ENCODE data around the gene IQCE. TPM values are rescaled to one million over a fixed set of nuclear protein-coding genes. Genes with fewer than 3 reads are reported as not detected.

IQCE gene
- total RNA-seq, 1 donor from 2014 or later: 5.2 TPM

DNA sequence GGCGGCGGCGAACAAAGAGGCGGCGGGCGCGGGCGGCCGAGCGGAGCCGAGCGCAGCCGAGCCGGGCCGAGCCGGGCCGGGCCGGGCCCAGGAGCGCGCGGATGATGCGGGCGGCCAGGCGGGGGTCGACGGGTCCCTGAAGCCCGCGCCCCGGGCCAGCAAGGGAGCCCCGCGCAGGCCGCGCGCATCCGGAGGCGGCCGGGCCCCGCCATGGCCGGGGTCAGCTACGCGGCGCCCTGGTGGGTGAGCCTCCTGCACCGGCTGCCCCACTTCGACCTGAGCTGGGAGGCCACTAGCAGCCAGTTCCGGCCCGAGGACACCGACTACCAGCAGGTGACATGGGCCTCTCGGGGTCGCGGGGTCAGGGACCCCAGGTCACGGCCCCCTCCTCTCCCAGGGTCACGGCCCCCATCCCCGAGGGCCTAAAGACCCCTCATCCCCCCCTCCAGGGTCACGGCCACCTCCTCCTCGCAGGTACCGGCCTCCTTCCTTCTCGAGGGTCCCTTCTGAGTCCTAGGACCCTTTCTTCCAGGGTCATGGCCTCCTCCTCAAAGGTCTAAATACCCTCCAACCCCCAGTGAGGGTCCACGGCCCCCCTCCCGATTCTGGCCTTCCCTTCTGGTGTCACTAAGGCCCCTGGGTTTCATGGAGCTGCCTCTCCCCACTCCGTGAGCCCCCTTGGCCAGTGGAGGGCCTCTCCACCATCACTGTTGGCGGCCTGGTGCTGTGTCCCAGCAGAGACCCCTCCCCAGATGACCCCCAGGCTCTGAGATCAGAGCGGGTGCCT lies 73.4 kb downstream of the IQCE start, which contains the start of gene TTYH3:
Gene TTYH3 (plus strand): TSS at position 41 of the 787 bp plus-strand sequence. CDS start 170 bp downstream, at position 211.
- Histone ChIP-seq H3K27ac (peak within 1 kb of the TSS; percentile 85), H3K27me3 (no peaks in the 10 kb centered on the region), H3K36me3 (no peaks in the 10 kb centered on the region), H3K9me3 (no peaks in the 10 kb centered on the region), H3K4me1 (peaks cover 66% of the 10 kb centered on the region), H3K4me3 (peak within 1 kb of the TSS; percentile 79 to 86)
- intact Hi-C loops (cut with DNase I): loop anchor here (10.0 kb wide), 1 partner anchor 77 kb away; the partner anchor contains the start of genes BRAT1 and IQCE
- no peak for TF ChIP-seq POLR2AphosphoS5 (IDR thresholded peaks at IDR 0.05; ENCODE audit: insufficient read depth in 1 of 2, low read depth in 1 of 2)
- TF ChIP-seq, protein P1, sequence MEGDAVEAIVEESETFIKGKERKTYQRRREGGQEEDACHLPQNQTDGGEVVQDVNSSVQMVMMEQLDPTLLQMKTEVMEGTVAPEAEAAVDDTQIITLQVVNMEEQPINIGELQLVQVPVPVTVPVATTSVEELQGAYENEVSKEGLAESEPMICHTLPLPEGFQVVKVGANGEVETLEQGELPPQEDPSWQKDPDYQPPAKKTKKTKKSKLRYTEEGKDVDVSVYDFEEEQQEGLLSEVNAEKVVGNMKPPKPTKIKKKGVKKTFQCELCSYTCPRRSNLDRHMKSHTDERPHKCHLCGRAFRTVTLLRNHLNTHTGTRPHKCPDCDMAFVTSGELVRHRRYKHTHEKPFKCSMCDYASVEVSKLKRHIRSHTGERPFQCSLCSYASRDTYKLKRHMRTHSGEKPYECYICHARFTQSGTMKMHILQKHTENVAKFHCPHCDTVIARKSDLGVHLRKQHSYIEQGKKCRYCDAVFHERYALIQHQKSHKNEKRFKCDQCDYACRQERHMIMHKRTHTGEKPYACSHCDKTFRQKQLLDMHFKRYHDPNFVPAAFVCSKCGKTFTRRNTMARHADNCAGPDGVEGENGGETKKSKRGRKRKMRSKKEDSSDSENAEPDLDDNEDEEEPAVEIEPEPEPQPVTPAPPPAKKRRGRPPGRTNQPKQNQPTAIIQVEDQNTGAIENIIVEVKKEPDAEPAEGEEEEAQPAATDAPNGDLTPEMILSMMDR (IDR thresholded peaks at IDR 0.05): no peak
- TF ChIP-seq POLR2A (IDR thresholded peaks at IDR 0.05): peak in 1 of 2 donors; percentile 52
- no peak for DNase-seq (ENCODE audit: extremely low spot score in 2 of 2)

DNA sequence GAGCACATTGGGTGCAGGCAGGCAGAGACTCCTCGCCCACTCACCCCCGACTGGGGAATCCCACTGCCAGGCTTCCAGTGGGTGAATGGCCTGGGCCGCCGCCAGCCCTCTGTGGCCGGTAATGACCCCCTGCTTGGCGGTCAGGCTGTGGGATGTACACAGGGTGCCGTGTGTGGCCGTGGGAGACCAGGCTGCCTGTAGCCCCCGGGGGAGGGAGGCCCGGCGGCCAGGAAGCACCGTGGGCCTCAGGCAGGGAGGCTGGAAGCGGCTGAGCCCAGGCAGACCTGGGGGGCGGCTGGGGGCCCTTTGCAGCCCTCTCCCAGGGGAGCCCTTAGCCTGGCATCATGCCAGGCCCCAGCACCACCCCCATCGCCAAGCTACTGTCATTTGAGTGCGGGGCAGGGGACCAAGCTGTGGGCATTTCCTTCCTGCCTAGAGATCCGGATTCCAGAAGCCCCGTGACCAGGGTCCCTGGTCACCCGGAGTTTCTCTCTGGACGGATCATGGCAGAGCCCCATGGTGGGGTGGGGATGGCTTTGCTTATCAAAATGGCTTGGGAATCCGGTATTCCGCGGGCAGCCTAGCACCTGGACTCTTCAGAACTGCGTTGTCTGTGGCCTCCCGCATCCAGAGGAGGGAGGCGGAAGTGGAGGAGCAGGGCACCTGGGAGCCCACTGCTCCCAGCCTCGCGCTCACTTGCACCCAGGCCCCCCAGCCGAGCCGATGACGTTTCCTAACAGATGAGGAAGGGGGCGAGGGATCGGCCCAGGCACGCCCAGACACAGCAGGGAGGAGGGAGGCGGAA lies 74.2 kb downstream of the IQCE start:
- DNase-seq (ENCODE audit: extremely low spot score in 2 of 2): no peak
- peaks cover 70% of the 10 kb centered on the region for H3K4me1 ChIP-seq
- intact Hi-C loops (cut with DNase I): loop anchor here (10.0 kb wide), 1 partner anchor 78 kb away; the partner anchor contains the start of genes BRAT1 and IQCE
- TF ChIP-seq POLR2A (IDR thresholded peaks at IDR 0.05) (peak in 1 of 2 donors; percentile 33), POLR2AphosphoS5 (IDR thresholded peaks at IDR 0.05; ENCODE audit: insufficient read depth in 1 of 2, low read depth in 1 of 2) (no peak)
- TF ChIP-seq, protein P1 (IDR thresholded peaks at IDR 0.05): no peak
- H3K9me3 ChIP-seq: no peaks in the 10 kb centered on the region
- no peaks in the 10 kb centered on the region for H3K36me3 ChIP-seq
- peak overlapping the region; percentile 79 to 86 for H3K4me3 ChIP-seq
- H3K27me3 ChIP-seq: no peaks in the 10 kb centered on the region
- H3K27ac ChIP-seq: peak overlapping the region; percentile 85

- Histone ChIP-seq H3K4me1 (peaks cover 78% of the 10 kb centered on the region), H3K9me3 (no peaks in the 10 kb centered on the region), H3K27ac (peak overlapping the region; percentile 85), H3K27me3 (no peaks in the 10 kb centered on the region), H3K36me3 (no peaks in the 10 kb centered on the region), H3K4me3 (peak overlapping the region; percentile 79 to 86)
- TF ChIP-seq, protein P1 (IDR thresholded peaks at IDR 0.05): no peak
- TF ChIP-seq POLR2AphosphoS5 (IDR thresholded peaks at IDR 0.05; ENCODE audit: insufficient read depth in 1 of 2, low read depth in 1 of 2): peak in 1 of 2 donors; percentile 76
- TF ChIP-seq POLR2A (IDR thresholded peaks at IDR 0.05): peak in 1 of 2 donors; percentile 52
- no peak for DNase-seq (ENCODE audit: extremely low spot score in 2 of 2)
- intact Hi-C loops (cut with DNase I): loop anchor here (10.0 kb wide), 1 partner anchor 79 kb away; the partner anchor contains the start of genes BRAT1 and IQCE
Measured at GRCh38 chr7:2633538-2634266, 74.9 kb downstream of the IQCE start.

DNA sequence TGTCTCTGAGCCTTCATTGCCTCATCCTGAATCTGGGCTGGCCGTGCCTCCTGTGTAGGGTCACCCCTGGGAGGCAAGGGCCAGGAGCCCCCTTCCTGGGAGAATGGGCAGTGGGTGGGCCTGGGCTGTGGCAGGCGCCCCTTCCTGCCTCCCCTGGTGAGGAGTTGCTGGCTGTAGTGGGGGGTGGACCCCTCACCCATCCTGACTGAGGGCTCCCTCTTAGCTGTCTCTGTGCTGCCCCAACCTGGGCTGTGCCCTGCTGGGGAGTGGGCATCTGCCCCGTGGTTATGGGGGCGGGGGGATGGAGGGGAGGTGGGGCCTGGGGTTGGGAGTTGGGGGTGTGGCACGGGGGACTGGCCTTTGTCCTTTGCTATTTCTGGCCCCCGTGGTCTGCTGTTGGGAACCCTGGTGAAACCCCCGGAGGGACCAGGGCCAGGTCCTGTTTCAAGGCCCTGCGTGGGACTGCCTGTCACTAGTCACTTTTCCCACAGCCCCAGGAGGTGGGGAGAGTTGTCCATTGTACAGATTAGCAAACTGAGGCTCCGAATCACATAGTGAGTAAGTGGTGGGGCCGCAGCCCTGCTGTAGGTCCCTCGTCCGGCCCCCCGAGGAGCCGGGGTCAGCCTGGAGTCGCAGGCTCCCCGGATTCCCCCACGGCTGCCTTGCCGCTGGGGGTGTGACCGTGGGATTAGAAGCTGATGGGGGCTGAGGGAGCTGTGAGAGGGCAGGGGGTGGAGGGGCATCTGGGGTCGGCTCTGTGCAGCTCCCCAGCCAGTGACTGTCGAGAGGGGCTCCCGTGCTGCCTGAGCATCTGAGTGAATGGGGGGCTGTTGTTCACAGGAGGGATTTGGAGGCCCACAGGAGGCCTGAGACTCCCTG lies 75.7 kb downstream of the IQCE start:
- Histone ChIP-seq H3K4me3 (peak overlapping the region; percentile 79 to 86), H3K4me1 (peaks cover 85% of the 10 kb centered on the region)
- intact Hi-C loops (cut with DNase I): loop anchor here (10.0 kb wide), 1 partner anchor 80 kb away; the partner anchor contains the start of genes BRAT1 and IQCE

More for the DNA sequence above, 75.7 kb downstream of the IQCE start:
- Histone ChIP-seq H3K9me3 (no peaks in the 10 kb centered on the region), H3K27ac (peak overlapping the region; percentile 85), H3K27me3 (no peaks in the 10 kb centered on the region), H3K36me3 (no peaks in the 10 kb centered on the region)
- no peak for TF ChIP-seq POLR2AphosphoS5 (IDR thresholded peaks at IDR 0.05; ENCODE audit: insufficient read depth in 1 of 2, low read depth in 1 of 2)
- no peak for TF ChIP-seq POLR2A (IDR thresholded peaks at IDR 0.05)
- no peak for DNase-seq (ENCODE audit: extremely low spot score in 2 of 2)
